ENCODE data around the gene PAK5. TPM values are rescaled to one million over a fixed set of nuclear protein-coding genes. Genes with fewer than 3 reads are reported as not detected.

Gene PAK5
- total RNA-seq, 1 experiment from 2014 or later: not detected

GRCh38 chr20:9574776-9575175 lies 264.1 kb downstream of the PAK5 start:
- no peak for ATAC-seq
- in situ Hi-C loops (cut with HindIII; ENCODE audit: low pct_unique_long_range_greater_than_20kb, low sequenced_read_pairs) (no loop called here), intact Hi-C loops (cut with micrococcal nuclease; ENCODE audit: unreplicated experiment) (no loop called here)
- ChIA-PET CTCF (no interaction called here), POLR2A (no interaction called here)
- H3K36me3 ChIP-seq (ENCODE audit: control insufficient read depth, insufficient read depth, low read length): no peaks in the 10 kb centered on the region
- H3K9me3 ChIP-seq (ENCODE audit: control insufficient read depth, insufficient read depth, low read depth, low read length): no peaks in the 10 kb centered on the region
- no peaks in the 10 kb centered on the region for H3K4me1 ChIP-seq (ENCODE audit: control insufficient read depth, insufficient read depth, low read length)
- no peaks in the 10 kb centered on the region for H3K27me3 ChIP-seq (ENCODE audit: control insufficient read depth, insufficient read depth, low read length)
- TF ChIP-seq REST (IDR thresholded peaks at IDR 0.05; ENCODE audit: insufficient read depth in 1 of 2, low read depth in 2 of 2, low read length in 1 of 2) (no peak), TCF7L2 (IDR thresholded peaks at IDR 0.05; ENCODE audit: low read depth, low read length) (no peak), CTCF (IDR thresholded peaks at IDR 0.05) (no peak)
- no peak for DNase-seq (ENCODE audit: low read depth, low spot score)
- no peak overlapping the region for H3K4me3 ChIP-seq (ENCODE audit: low read depth in 2 of 2, low read length in 2 of 2)
- BruUV-seq (replicated peaks): no TSS peak
- H3K27ac ChIP-seq (ENCODE audit: low read length): no peak overlapping the region

- ChIA-PET POLR2A (no interaction called here), CTCF (no interaction called here)
- Histone ChIP-seq H3K27ac (ENCODE audit: low read length) (no peak overlapping the region), H3K4me1 (ENCODE audit: control insufficient read depth, insufficient read depth, low read length) (no peaks in the 10 kb centered on the region), H3K9me3 (ENCODE audit: control insufficient read depth, insufficient read depth, low read depth, low read length) (no peaks in the 10 kb centered on the region), H3K36me3 (ENCODE audit: control insufficient read depth, insufficient read depth, low read length) (no peaks in the 10 kb centered on the region), H3K4me3 (ENCODE audit: low read depth in 2 of 2, low read length in 2 of 2) (no peak overlapping the region), H3K27me3 (ENCODE audit: control insufficient read depth, insufficient read depth, low read length) (no peaks in the 10 kb centered on the region)
- TF ChIP-seq TCF7L2 (IDR thresholded peaks at IDR 0.05; ENCODE audit: low read depth, low read length) (no peak), CTCF (IDR thresholded peaks at IDR 0.05) (no peak), REST (IDR thresholded peaks at IDR 0.05; ENCODE audit: insufficient read depth in 1 of 2, low read depth in 2 of 2, low read length in 1 of 2) (no peak), SIN3A (IDR thresholded peaks at IDR 0.05; ENCODE audit: borderline replicate concordance, insufficient read depth, low read depth, low read length) (no peak), POLR2AphosphoS5 (IDR thresholded peaks at IDR 0.05; ENCODE audit: low read depth, low read length) (no peak)
- in situ Hi-C loops (cut with HindIII; ENCODE audit: low pct_unique_long_range_greater_than_20kb, low sequenced_read_pairs) (no loop called here), intact Hi-C loops (cut with micrococcal nuclease; ENCODE audit: unreplicated experiment) (no loop called here)
- DNase-seq (ENCODE audit: low read depth, low spot score) (no peak), ATAC-seq (no peak)
- BruUV-seq (replicated peaks): no TSS peak
Observed at GRCh38 chr20:9574181-9574580, 264.7 kb downstream of the PAK5 start.

Data from Panc1 (cell line).